Renal pelvis (tissue), 4 donors: ENCODE data around the gene MRRF. TPM values are rescaled to one million over a fixed set of nuclear protein-coding genes. Genes with fewer than 3 reads are reported as not detected.
"Not testable (repeated sequence)": the region's sequence is repeated elsewhere in the genome, so short reads cannot be mapped to it uniquely, and the experiment has no call there.

ENCODE experiments used
- DNase-seq: peaks from one replicate; pipeline ENCODE4 v3.0.0-alpha.2; 2013
- polyA plus RNA-seq, 3 donors: library from polyadenylated mRNA; unstranded; fragments of 120-200 nt; gene quantifications; one replicate each; pipeline ENCODE4 v1.2.1, GENCODE V29; 2013; ENCODE audit not compliant: insufficient read length in 3 of 3

Gene MRRF
- polyA plus RNA-seq, 3 donors: 38.4 to 53.4 (median 46.6) TPM

GRCh38 chr9:122327175-122327574 lies 62.5 kb downstream of the MRRF start:
- no peak for DNase-seq

GRCh38 chr9:122329597-122329996 lies 64.9 kb downstream of the MRRF start:
- DNase-seq: no peak

- not testable (repeated sequence) for DNase-seq
Observed at GRCh38 chr9:122330466-122330865, 65.8 kb downstream of the MRRF start.

- no peak for DNase-seq
Observed at GRCh38 chr9:122331523-122331927, 66.8 kb downstream of the MRRF start.

- no peak for DNase-seq
Observed at GRCh38 chr9:122332083-122332482, 67.4 kb downstream of the MRRF start.

- no peak for DNase-seq
Observed at GRCh38 chr9:122332644-122333043, 68.0 kb downstream of the MRRF start.

DNA sequence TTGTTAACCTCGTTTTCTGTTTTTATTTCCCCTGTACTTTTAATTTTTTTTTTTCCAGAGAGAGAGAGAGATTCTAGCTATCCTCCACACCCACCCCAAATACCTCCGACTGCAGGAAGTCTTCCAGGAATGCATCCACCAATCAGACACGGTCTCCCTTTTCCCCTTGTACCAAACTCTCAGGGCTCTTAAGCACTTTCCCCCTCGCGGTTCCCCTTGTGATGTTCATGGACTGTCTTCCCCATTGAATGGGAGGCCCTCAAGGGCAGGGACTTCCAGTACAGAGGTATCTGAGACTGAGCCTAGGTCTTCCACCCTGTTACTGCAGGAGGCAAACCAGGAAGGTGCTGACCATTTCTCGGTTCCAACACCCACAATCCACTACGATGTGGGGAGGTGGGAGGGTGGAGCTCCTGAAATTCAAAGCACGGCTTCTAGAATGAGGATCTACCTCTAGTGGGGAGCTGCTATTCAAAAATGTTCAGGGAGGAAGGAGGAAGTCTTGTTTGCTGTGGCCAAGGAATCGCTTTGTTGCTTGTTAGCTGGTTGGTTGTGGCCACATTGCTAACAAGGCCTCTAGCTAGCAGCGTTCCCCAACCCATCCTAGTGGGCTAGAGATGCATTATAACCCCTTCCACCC lies 68.6 kb downstream of the MRRF start:
- DNase-seq: no peak

GRCh38 chr9:122334916-122335315 lies 70.2 kb downstream of the MRRF start:
- no peak for DNase-seq

- no peak for DNase-seq
Observed at GRCh38 chr9:122336189-122336588, 71.5 kb downstream of the MRRF start.

DNA sequence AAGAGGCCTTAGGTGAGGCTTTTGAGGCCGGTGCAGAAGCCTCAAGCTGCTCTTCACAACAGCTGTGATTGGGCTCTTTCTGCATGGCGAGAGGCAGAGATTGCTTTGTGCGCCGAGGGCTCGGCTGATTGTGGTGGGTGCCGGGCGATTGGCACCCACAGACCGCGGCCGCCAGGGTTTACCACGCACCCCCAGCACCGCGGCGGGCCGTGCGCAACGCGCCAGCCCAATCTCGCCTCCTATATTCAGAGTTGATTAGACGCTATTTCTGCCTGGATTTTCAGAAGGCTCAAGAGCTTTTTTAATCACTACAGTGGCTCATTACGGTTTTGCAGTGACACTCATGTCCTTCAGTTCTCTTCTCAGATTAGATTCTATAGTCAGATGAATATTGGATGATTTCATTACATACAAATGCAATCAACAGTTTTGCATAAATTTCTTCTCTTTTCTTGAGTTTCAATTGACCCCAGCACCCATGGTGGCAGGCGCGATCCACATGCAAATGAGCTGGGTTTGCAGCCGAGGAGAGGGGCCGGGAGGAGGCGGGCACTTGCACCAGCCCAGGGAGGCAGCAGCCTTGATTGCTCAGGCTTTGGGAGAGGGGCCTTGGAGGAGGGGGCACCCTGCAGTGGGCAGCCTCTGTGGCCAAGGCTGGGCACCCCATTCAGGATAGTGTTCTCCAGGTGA lies 72.3 kb downstream of the MRRF start:
- DNase-seq: no peak

DNA sequence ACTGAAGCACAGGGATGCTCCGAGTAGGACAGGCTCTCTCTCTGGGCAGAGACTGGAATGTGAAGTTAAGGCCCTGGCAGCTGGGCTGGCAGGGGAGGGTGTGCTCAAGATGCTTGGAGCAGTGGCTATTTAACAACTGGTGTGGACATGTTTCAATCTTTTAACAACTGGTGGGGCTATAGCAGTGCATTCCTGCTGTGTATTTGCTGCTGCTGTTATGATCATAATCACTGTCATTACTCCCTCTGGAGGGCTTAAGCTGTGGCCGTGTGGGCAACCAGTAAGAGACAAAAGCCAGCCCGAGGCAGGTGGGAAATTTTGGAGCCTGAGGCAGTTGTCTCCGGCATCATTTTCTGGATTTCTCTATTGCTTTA lies 72.9 kb downstream of the MRRF start:
- DNase-seq: no peak

DNA sequence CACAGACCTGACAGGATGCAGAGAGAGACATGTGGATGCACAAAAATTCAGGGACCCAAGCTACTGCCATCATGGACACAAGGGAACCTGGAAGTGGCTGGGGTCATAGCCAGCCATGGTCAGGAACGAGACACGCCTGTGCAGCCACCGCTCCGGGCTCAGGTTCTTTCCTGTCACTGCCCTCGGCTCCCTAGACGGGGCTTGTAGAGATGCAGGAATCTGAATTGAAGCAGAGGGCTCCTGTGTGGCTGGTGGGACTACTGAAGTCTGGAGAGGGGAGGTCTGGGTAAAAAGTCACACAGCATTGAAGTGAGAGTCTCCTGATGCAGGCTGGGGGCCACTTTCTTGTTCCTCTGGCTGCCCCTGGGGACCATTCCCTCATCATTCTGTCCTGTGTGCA lies 73.9 kb downstream of the MRRF start:
- DNase-seq: no peak

- DNase-seq: no peak
Observed at GRCh38 chr9:122338994-122339393, 74.3 kb downstream of the MRRF start.

DNA sequence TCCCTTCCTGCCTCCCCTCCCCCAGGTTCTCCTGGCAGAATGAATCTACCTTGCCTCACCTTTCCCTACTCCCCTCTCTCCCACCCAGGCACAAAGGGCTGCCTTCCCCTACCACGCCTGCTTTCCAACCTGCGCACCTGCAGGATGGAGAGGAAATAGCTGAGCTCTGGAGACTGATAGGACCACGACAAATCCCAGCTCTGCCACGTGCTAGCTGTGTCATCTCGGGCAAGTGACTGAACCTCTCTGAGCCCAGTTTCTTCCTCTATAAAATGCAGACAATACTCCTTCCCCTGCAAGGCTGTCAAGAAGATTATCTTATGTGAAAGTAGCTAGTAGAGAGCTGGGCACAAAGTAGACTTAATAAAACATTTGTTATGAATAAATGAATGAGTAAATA lies 74.9 kb downstream of the MRRF start:
- DNase-seq: no peak

DNA sequence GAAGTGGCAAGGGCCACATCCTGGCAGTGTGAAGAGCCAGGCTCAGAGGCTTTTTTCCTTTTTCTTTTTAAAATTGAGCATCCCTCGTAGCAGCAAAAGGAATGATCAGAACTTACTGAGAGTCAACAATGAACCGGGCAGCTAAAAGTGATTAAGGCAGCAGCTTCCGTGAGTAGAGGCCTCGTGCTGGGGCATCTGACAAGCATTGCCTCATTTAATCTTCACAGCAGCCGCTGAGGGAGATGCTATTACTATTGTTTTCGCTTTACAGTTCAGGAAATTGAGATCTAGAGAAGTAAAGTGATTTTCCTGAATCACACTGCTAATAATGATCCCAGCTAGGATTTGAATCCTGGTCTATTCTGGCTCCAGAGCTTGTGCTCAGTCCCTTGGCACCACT lies 75.5 kb downstream of the MRRF start:
- DNase-seq: no peak

DNA sequence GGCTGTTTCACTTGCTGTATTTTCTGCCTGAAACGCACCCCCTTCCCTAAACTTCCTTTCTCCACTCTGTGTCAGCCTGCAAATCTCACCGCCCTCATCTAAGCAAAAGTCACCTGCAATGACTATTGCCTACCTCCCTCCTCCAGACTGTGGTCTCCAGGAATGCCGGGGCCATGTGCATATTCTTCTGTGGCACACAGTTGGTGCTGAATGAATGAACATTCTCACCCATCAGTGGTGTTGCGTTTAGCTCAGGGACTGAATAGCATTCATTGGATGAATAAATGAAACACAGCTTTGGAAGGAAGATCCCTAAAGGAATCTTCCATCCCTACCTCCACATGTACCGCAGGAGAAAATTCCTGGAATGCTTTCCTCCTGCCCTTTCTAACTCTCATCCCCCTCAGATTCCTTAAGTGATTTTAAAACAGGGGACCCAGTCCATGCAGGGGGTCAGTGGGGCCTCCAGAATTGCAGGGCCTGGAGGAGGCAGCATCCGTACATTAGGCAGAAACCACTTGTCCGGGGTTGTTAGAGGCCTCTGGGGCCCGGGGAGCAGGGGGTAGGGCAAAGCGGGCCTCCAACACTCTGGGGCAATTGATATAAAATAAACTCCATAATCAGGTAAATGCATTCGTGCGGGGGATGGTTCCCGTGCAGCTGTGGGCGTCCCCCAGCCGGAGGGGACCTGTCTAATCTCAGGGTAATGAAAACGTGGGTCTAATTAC lies 77.8 kb downstream of the MRRF start:
- no peak for DNase-seq

- DNase-seq: peak; percentile 22
Observed at GRCh38 chr9:122346478-122347347, 82.0 kb downstream of the MRRF start.

DNA sequence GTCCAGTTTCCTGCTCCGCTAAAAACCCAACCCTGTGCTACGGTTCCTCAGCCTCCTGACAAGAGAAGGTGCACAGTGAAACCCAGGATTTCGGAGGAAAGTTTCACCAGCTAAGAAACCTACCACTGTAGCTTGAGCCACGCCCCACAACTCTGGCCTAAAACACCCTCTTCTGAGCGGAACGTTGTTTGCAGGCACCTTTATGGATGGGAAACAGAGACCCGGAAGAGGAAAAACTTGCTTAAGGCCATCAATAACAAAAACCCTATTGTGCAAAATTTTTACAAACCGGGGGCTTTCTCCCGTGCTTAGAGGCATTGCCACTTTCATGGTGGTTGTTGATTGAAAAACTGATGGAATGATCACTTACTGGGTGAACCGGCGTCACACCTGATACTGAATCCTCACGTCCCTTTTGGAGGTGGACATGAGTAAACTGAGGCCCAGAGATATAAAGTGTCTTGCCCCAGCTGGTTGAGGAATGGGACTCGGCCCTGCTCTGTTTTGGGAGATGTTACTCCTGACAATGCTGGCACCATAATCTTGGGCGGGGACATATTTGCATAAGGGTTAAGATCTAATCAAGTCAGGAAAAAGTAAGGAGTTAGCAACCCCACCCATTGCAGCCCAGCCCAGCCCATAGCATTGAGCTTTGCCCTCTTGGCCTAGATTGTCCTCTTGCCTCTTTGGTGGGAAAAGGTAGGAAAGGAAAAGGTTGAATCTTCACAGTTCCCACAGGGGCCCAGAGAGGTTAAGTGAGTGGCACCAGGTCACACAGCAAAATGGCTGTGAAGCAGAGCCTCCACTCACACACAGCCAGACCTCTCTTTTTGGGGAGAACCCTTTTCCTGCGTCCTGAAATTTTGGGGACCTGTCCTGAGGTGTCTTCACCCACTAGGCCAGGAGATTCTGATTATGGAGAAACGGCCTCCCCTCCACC lies 82.9 kb downstream of the MRRF start:
- DNase-seq: no peak

DNA sequence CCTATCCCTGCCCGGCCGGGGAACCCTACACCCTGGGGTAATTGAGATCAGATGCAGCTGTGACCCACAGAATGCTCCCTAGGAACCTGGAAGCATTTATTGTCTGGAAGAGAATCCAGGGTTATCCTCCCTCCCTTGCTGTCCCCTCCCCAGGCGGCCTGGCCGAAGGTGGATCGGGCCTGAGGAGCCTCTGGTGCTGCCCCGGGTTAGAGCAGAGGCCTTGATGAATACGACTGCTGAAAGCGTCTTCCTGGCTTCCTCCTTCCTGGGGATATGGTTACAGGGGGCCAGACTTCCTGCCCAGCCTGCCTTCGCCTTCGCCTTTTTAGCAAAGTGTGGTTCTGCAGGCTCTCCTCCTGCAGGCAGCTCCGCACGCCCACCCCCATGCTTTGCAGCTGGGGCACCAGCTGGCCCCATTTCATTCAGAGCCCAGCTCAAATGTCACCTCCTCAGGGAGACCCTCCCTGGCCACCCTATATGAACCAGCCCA lies 83.7 kb downstream of the MRRF start:
- DNase-seq: no peak

GRCh38 chr9:122348791-122349190 lies 84.1 kb downstream of the MRRF start:
- no peak for DNase-seq

- no peak for DNase-seq
Observed at GRCh38 chr9:122349201-122349600, 84.5 kb downstream of the MRRF start.
